Prostate gland (tissue), 2 donors: ENCODE results near the gene FIP1L1.

ENCODE experiments used
- POLR2AphosphoS5 ChIP-seq: sonication (generic); formaldehyde crosslinking; IDR thresholded peaks from one replicate; pipeline ENCODE4 v1.6.1; 2017; ENCODE audit warnings: antibody characterized with exemption
- TF ChIP-seq, protein P1 (sequence below), 4 experiments: fragments of 200-600 bp in 2 of 4; fragments of 450-650 bp in 2 of 4; sonication (generic) in 2 of 4; IDR thresholded peaks; 1 replicate in 3 of 4; 2 replicates in 1 of 4; pipeline ENCODE4 v1.5.1; 2016 to 2019; ENCODE audit warnings: antibody characterized with exemption in 4 of 4, mild to moderate bottlenecking in 2 of 4, moderate library complexity in 2 of 4

DNA sequence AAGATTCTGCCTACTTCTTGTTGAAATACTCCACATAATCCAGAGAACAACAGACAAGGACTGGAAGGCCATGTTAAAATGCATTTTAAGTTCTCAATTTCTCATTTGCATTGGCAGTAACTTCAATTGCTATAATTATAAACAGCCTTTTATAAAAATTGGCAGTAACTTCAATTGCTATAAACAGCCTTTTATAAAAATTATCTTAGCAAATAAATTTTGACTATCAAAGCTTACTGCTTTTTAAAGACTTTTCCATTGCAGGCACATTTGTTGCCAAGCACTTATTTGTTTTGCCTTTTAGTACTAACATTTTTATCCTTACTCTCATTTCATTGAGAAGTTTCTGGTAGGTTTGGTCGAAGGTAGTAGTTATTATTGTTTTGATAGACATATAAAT, 29.4 kb upstream of the FIP1L1 start:
- no peak for TF ChIP-seq POLR2AphosphoS5
- TF ChIP-seq, protein P1, sequence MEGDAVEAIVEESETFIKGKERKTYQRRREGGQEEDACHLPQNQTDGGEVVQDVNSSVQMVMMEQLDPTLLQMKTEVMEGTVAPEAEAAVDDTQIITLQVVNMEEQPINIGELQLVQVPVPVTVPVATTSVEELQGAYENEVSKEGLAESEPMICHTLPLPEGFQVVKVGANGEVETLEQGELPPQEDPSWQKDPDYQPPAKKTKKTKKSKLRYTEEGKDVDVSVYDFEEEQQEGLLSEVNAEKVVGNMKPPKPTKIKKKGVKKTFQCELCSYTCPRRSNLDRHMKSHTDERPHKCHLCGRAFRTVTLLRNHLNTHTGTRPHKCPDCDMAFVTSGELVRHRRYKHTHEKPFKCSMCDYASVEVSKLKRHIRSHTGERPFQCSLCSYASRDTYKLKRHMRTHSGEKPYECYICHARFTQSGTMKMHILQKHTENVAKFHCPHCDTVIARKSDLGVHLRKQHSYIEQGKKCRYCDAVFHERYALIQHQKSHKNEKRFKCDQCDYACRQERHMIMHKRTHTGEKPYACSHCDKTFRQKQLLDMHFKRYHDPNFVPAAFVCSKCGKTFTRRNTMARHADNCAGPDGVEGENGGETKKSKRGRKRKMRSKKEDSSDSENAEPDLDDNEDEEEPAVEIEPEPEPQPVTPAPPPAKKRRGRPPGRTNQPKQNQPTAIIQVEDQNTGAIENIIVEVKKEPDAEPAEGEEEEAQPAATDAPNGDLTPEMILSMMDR (IDR thresholded peaks at IDR 0.05): no peak
